Nephron progenitor cell (in vitro differentiated cells): ENCODE results near the gene H2AZ2.
"Not testable (repeated sequence)": the region's sequence is repeated elsewhere in the genome, so short reads cannot be mapped to it uniquely, and the experiment has no call there.

Experiments used
- DNase-seq: peaks from one replicate; pipeline ENCODE4 v3.0.0; 2021
- H3K27ac Mint-ChIP-seq: 2 replicates; pipeline ENCODE4 v1.8.0; 2021; ENCODE audit warnings: mild to moderate bottlenecking, moderate library complexity, mixed read lengths
- H3K27me3 Mint-ChIP-seq: 2 replicates; pipeline ENCODE4 v1.8.0; 2021; ENCODE audit warnings: mild to moderate bottlenecking, low read depth, mixed read lengths; ENCODE audit not compliant: poor library complexity
- H3K36me3 Mint-ChIP-seq: 2 replicates; pipeline ENCODE4 v1.8.0; 2021; ENCODE audit warnings: low read depth, mixed read lengths
- H3K4me1 Mint-ChIP-seq: 2 replicates; pipeline ENCODE4 v1.8.0; 2021; ENCODE audit warnings: mixed read lengths
- H3K4me3 Mint-ChIP-seq: 2 replicates; pipeline ENCODE4 v1.8.0; 2021; ENCODE audit warnings: mild to moderate bottlenecking, moderate library complexity, mixed read lengths
- H3K9me3 Mint-ChIP-seq: 2 replicates; pipeline ENCODE4 v1.8.0; 2021; ENCODE audit warnings: mild to moderate bottlenecking, moderate library complexity, mixed read lengths
- TF ChIP-seq, protein P1 (sequence below): fragments of 200-600 bp; sonication (generic); IDR thresholded peaks from 2 replicates; pipeline ENCODE4 v1.5.0; 2021; ENCODE audit warnings: antibody characterized with exemption

H2AZ2 gene

DNA sequence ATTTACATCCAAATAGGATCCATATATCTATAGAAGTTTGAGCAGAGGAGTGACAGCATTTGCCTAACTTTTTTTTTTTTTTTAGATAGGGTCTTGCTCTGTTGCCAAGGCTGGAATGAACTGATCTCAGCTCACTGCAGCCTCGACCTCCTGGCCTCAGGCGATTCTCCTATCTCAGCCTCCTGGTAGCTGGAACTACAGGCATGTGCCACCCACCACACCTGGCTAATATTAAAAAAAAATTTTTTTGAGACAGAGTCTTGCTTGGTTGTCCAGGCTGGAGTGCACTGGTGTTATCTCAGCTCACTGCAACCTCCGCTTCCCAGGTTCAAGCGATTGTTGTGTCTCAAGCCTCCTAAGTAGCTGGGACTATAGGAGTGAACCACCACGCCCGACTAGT, 36.3 kb downstream of the H2AZ2 start:
- H3K27me3 Mint-ChIP-seq = peaks cover 2% of the 10 kb centered on the region
- no peaks in the 10 kb centered on the region for H3K36me3 Mint-ChIP-seq
- H3K4me3 Mint-ChIP-seq = no peak overlapping the region
- DNase-seq = no peak
- H3K9me3 Mint-ChIP-seq = no peaks in the 10 kb centered on the region
- H3K27ac Mint-ChIP-seq = no peak overlapping the region
- H3K4me1 Mint-ChIP-seq = no peaks in the 10 kb centered on the region
- TF ChIP-seq, protein P1, sequence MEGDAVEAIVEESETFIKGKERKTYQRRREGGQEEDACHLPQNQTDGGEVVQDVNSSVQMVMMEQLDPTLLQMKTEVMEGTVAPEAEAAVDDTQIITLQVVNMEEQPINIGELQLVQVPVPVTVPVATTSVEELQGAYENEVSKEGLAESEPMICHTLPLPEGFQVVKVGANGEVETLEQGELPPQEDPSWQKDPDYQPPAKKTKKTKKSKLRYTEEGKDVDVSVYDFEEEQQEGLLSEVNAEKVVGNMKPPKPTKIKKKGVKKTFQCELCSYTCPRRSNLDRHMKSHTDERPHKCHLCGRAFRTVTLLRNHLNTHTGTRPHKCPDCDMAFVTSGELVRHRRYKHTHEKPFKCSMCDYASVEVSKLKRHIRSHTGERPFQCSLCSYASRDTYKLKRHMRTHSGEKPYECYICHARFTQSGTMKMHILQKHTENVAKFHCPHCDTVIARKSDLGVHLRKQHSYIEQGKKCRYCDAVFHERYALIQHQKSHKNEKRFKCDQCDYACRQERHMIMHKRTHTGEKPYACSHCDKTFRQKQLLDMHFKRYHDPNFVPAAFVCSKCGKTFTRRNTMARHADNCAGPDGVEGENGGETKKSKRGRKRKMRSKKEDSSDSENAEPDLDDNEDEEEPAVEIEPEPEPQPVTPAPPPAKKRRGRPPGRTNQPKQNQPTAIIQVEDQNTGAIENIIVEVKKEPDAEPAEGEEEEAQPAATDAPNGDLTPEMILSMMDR = no peak

DNA sequence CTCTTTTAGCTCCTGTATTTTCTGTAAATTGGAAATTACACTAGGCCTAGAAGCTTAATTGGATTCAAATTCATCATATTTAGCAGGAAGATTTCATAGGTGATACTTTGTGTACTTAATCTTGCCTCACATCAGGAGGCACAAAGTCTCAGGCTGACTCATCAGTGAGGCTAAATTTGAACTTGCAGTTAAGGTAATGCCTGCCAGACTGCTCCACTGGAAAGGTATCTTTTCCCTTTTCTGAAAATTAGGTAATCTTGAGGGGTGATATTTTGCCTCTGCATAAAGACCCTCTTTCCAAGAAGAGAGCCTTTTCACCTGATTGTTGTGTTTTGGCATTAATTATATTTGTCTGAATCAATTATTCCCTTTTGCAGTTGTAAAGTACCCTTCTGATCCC, 36.8 kb downstream of the H2AZ2 start:
- Mint-ChIP-seq H3K9me3 (no peaks in the 10 kb centered on the region), H3K4me1 (no peaks in the 10 kb centered on the region), H3K36me3 (no peaks in the 10 kb centered on the region), H3K4me3 (no peak overlapping the region), H3K27ac (no peak overlapping the region), H3K27me3 (peaks cover 2% of the 10 kb centered on the region)
- TF ChIP-seq, protein P1 = no peak
- no peak for DNase-seq

DNA sequence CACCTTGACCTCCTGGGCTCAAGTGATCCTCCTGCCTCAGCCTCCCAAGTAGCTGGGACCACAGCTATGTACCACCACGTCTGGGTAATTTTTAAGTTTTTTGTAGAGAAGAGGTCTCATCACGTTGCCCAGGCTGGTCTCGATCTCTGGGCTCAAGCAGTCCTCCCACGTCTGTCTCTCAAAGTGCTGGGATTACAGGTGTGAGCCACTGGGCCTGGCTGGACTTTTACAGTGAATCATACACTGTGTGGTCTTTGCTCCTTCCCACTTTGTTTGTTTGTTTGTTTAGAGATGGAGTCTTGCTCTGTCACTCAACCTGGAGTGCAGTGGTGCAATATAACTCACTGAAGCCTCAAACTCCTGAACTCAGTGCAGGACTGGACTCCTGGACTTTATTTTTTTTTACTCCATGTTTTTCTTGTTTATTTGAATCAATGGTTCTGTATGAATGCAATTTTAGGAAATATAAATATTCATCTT, 38.9 kb downstream of the H2AZ2 start:
- H3K4me1 Mint-ChIP-seq = no peaks in the 10 kb centered on the region
- TF ChIP-seq, protein P1 = no peak
- no peak for DNase-seq
- no peak overlapping the region for H3K27ac Mint-ChIP-seq
- H3K27me3 Mint-ChIP-seq = peaks cover 2% of the 10 kb centered on the region
- H3K9me3 Mint-ChIP-seq = no peaks in the 10 kb centered on the region
- H3K4me3 Mint-ChIP-seq = no peak overlapping the region
- no peaks in the 10 kb centered on the region for H3K36me3 Mint-ChIP-seq

DNA sequence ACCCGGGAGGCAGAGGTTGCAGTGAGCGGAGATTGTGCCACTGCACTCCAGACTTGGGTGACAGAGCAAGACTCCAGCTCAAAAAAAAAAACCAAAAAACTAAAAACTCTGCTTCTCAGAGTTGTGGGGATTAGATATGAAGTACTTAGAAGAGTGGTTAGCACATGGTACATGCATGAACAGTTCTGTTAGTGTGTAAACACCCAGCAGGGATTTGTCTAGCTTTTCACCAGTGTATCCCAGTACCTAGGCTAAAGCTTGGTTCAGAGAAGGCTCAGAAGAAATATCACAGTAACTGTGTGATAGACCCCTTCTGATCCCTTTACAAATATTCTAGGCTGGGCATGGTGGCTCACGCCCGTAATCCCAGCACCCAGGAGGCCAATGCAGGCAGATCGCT, 41.9 kb downstream of the H2AZ2 start:
- Mint-ChIP-seq H3K4me3 (no peak overlapping the region), H3K27ac (no peak overlapping the region), H3K36me3 (peaks cover 23% of the 10 kb centered on the region), H3K4me1 (no peaks in the 10 kb centered on the region), H3K27me3 (peaks cover 2% of the 10 kb centered on the region), H3K9me3 (no peaks in the 10 kb centered on the region)
- no peak for DNase-seq
- TF ChIP-seq, protein P1 = no peak

DNA sequence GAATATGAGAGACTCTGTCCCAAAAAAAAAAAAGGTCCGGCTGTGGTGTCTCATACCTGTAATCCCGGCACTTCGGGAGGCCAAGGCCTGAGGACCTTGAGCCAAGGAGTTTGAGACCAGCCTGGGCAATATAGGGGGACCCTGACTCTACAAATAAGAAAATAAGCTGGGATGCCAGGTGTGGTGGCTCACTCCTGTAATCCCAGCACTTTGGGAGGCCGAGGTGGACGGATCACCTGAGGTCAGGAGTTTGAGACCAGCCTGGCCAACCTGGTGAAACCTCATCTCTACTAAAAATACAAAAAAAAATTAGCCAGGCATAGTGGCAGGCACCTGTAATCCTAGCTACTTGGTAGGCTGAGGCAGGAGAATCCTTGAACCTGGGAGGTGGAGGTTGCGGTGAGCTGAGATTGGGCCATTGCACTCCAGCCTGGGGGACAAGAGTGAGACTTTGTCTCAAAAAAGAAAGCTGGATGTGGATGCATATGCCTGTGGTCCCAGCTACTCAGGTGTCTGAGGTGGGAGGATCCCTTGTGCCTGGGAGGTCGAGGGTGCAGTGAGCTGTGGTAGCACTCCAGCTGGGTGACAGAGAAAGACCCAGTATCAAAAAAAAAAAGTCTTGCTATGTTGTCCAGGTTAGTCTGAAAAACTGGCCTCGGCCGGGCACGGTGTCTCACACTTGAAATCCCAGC, 43.9 kb downstream of the H2AZ2 start:
- H3K27me3 Mint-ChIP-seq, DNase-seq, H3K4me3 Mint-ChIP-seq, H3K4me1 Mint-ChIP-seq, H3K9me3 Mint-ChIP-seq: not testable (repeated sequence)
- Mint-ChIP-seq H3K36me3 (peaks cover 40% of the 10 kb centered on the region), H3K27ac (peak overlapping the region; percentile 80)

DNA sequence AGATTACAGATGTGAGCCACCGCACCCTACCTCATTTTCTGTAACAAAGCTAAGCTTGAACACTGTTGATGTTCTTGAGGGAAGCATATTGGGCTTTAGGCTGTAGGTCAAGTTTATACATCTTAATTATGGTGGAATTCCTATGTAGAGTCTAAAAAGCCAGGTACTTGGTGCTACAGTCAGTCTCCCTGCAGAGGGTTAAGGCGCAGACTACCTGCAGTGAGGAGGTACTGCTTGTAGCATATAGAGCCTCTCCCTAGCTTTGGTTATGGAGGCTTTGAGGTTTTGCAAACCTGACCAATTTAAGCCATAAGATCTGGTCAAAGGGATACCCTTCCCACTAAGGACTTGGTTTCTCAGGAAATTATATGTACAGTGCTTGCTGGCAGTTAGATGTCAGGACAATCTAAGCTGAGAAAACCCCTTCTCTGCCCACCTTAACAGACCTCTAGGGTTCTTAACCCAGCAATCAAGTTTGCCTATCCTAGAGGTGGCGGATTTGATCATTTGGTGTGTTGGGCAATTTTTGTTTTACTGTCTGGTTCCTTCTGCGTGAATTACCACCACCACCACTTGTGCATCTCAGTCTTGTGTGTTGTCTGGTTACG, 45.4 kb downstream of the H2AZ2 start:
- Mint-ChIP-seq H3K36me3 (peaks cover 51% of the 10 kb centered on the region), H3K4me3 (no peak overlapping the region), H3K27ac (peak overlapping the region; percentile 92), H3K4me1 (peaks cover 20% of the 10 kb centered on the region), H3K27me3 (no peaks in the 10 kb centered on the region), H3K9me3 (no peaks in the 10 kb centered on the region)
- no peak for DNase-seq
- TF ChIP-seq, protein P1 = no peak
